GM23248 (cell line): ENCODE data around the gene DAND5. TPM values are rescaled to one million over a fixed set of nuclear protein-coding genes. Genes with fewer than 3 reads are reported as not detected.

ENCODE experiments used
- DNase-seq: peaks from one replicate; pipeline ENCODE4 v3.0.0-alpha.2; 2015
- H2AFZ ChIP-seq: fragments of 200-600 bp; sonication (generic); 2 replicates; pipeline ENCODE4 v1.6.1; 2016; ENCODE audit warnings: antibody characterized with exemption
- H3F3A ChIP-seq: fragments of 200-600 bp; sonication (generic); 2 replicates; pipeline ENCODE4 v1.6.1; 2016; ENCODE audit warnings: mild to moderate bottlenecking, antibody characterized with exemption, mixed run types; ENCODE audit not compliant: insufficient read depth
- H3K27ac ChIP-seq: fragments of 200-600 bp; sonication (generic); 2 replicates; pipeline ENCODE4 v1.5.1; 2016; ENCODE audit warnings: mild to moderate bottlenecking
- H3K27me3 ChIP-seq: fragments of 200-600 bp; sonication (generic); replicated peaks from 2 replicates; pipeline ENCODE4 v1.6.1; 2016; ENCODE audit warnings: mild to moderate bottlenecking; ENCODE audit not compliant: insufficient read depth
- H3K36me3 ChIP-seq: fragments of 200-600 bp; sonication (generic); 2 replicates; pipeline ENCODE4 v1.6.1; 2016; ENCODE audit warnings: low read depth, mild to moderate bottlenecking
- H3K4me1 ChIP-seq: fragments of 200-600 bp; sonication (generic); 2 replicates; pipeline ENCODE4 v1.6.1; 2016; ENCODE audit warnings: mild to moderate bottlenecking; ENCODE audit not compliant: insufficient read depth
- H3K4me2 ChIP-seq: fragments of 200-600 bp; sonication (generic); one replicate; pipeline ENCODE4 v1.6.1; 2016; ENCODE audit warnings: mild to moderate bottlenecking; ENCODE audit not compliant: unreplicated experiment
- H3K4me3 ChIP-seq: fragments of 200-600 bp; sonication (generic); 2 replicates; pipeline ENCODE4 v1.5.1; 2016; ENCODE audit warnings: mild to moderate bottlenecking
- H3K79me2 ChIP-seq: fragments of 200-600 bp; sonication (generic); 2 replicates; pipeline ENCODE4 v1.6.1; 2016; ENCODE audit warnings: mild to moderate bottlenecking; ENCODE audit not compliant: insufficient read depth
- H3K9ac ChIP-seq: fragments of 200-600 bp; sonication (generic); 2 replicates; pipeline ENCODE4 v1.6.1; 2016; ENCODE audit warnings: mild to moderate bottlenecking
- H3K9me2 ChIP-seq: fragments of 200-600 bp; sonication (generic); 2 replicates; pipeline ENCODE4 v1.6.1; 2016; ENCODE audit warnings: mixed run types, mild to moderate bottlenecking, moderate library complexity; ENCODE audit not compliant: insufficient read depth
- H3K9me3 ChIP-seq: fragments of 200-600 bp; sonication (generic); one replicate; pipeline ENCODE4 v1.6.1; 2017; ENCODE audit warnings: low read depth
- H4K20me1 ChIP-seq: fragments of 200-600 bp; sonication (generic); 2 replicates; pipeline ENCODE4 v1.6.0; 2016; ENCODE audit not compliant: insufficient read depth
- EZH2 ChIP-seq: fragments of 200-600 bp; sonication (generic); IDR thresholded peaks from 2 replicates; pipeline ENCODE4 v1.6.1; 2018; ENCODE audit warnings: antibody characterized with exemption, mild to moderate bottlenecking; ENCODE audit not compliant: insufficient read depth, poor library complexity, severe bottlenecking
- EZH2phosphoT487 ChIP-seq: fragments of 200-600 bp; sonication (generic); IDR thresholded peaks from 2 replicates; pipeline ENCODE4 v1.6.1; 2018; ENCODE audit warnings: antibody characterized with exemption, moderate library complexity, mild to moderate bottlenecking, low read depth; ENCODE audit not compliant: insufficient read depth
- WGBS, 2 experiments: methylation state at CpG; one replicate each; pipeline ENCODE4 v1.1.6; 2015 to 2017; ENCODE audit warnings: low lambda C conversion rate in 2 of 2, low coverage in 1 of 2; ENCODE audit errors: missing lambda C conversion rate in 2 of 2; 5-methylcytosine and 5-hydroxymethylcytosine counted together
- in situ Hi-C: fragments of 300-500 bp; cut with MboI; formaldehyde crosslinking; loops from 2 replicates; pipeline ENCODE4 v1.15.0; 2020
- polyA plus RNA-seq: library from polyadenylated mRNA; unstranded; fragments of >200 nt; fragmentation: Nextera tagmentation; extraction: Ambion mirVana; gene quantifications from 2 replicates; pipeline ENCODE4 v1.2.1, GENCODE V29; 2016
- total RNA-seq: library from RNA; depleted of rRNA; stranded (reverse); fragments of >200 nt; shearing (Covaris generic); gene quantifications from 2 replicates; pipeline ENCODE4 v1.2.3, GENCODE V29; 2014

Gene DAND5
- total and polyA plus RNA-seq, 2 experiments from 2014 or later = not detected

- peak; percentile 74 for DNase-seq
- in situ Hi-C loops = no loop called here
- Histone ChIP-seq H3K79me2 (peaks cover 57% of the 10 kb centered on the region), H3K4me1 (peaks cover 24% of the 10 kb centered on the region), H3K9me3 (no peaks in the 10 kb centered on the region), H4K20me1 (no peaks in the 10 kb centered on the region), H3K27ac (peak overlapping the region; percentile 84), H3K4me3 (peak overlapping the region; percentile 99), H3K4me2 (peak overlapping the region; percentile 87), H3K9ac (peak overlapping the region; percentile 100), H2AFZ (0 out of 2 replicates have a peak overlapping the region, but pooled peaks have one; percentile 24), H3K9me2 (no peaks in the 10 kb centered on the region), H3K36me3 (0 out of 2 replicates have a peak, but pooled peaks cover 4% of the 10 kb centered on the region), H3K27me3 (no peaks in the 10 kb centered on the region), H3F3A (peaks cover 3% of the 10 kb centered on the region; the same call in 1 of the 2 replicates)
- WGBS, 2 experiments = 1% methylated on average over 14 to 45 of the region's 52 CpGs
- TF ChIP-seq EZH2phosphoT487 = no peak
- no peak for TF ChIP-seq EZH2
These were observed 27.2 kb downstream of the DAND5 start for GRCh38 chr19:12996406-12997094.

GRCh38 chr19:12997179-12997966 is 28.0 kb downstream of the DAND5 start:
- 23 to 27% methylated on average over 22 to 25 of the region's 25 CpGs for WGBS, 2 experiments
- no peaks in the 10 kb centered on the region for H3K9me3 ChIP-seq
- peak overlapping the region; percentile 99 for H3K4me3 ChIP-seq
- no peaks in the 10 kb centered on the region for H3K27me3 ChIP-seq
- H2AFZ ChIP-seq = no peak overlapping the region
- no peaks in the 10 kb centered on the region for H4K20me1 ChIP-seq
- in situ Hi-C loops = no loop called here
- DNase-seq = peak; percentile 56
- peak overlapping the region; percentile 87 for H3K4me2 ChIP-seq
- no peaks in the 10 kb centered on the region for H3K9me2 ChIP-seq
- H3K4me1 ChIP-seq = peaks cover 31% of the 10 kb centered on the region
- H3K9ac ChIP-seq = peak overlapping the region; percentile 100
- H3K36me3 ChIP-seq = 0 out of 2 replicates have a peak, but pooled peaks cover 4% of the 10 kb centered on the region
- H3K79me2 ChIP-seq = peaks cover 65% of the 10 kb centered on the region
- peak overlapping the region; percentile 84 for H3K27ac ChIP-seq
- TF ChIP-seq EZH2 (no peak), EZH2phosphoT487 (no peak)
- H3F3A ChIP-seq = peaks cover 2% of the 10 kb centered on the region; the same call in 1 of the 2 replicates

GRCh38 chr19:12997967-12998940 is 28.9 kb downstream of the DAND5 start:
- Histone ChIP-seq H3K9ac (peak overlapping the region; percentile 100), H3K9me2 (no peaks in the 10 kb centered on the region), H3K4me2 (peak overlapping the region; percentile 87), H3K27me3 (no peaks in the 10 kb centered on the region), H3K4me3 (peak overlapping the region; percentile 99), H3K9me3 (no peaks in the 10 kb centered on the region), H3K27ac (peak overlapping the region; percentile 84), H3F3A (no peaks in the 10 kb centered on the region), H3K4me1 (peaks cover 39% of the 10 kb centered on the region), H3K36me3 (0 out of 2 replicates have a peak, but pooled peaks cover 4% of the 10 kb centered on the region), H4K20me1 (no peaks in the 10 kb centered on the region), H3K79me2 (peaks cover 74% of the 10 kb centered on the region), H2AFZ (no peak overlapping the region)
- TF ChIP-seq EZH2 = no peak
- no peak for TF ChIP-seq EZH2phosphoT487
- 44 to 50% methylated on average over 22 to 32 of the region's 32 CpGs for WGBS, 2 experiments
- in situ Hi-C loops = no loop called here
- DNase-seq = peak; percentile 45

- Histone ChIP-seq H3K9me2 (no peaks in the 10 kb centered on the region), H3K4me3 (peak overlapping the region; percentile 59), H3K79me2 (peaks cover 100% of the 10 kb centered on the region), H3K27ac (peak overlapping the region; percentile 84), H4K20me1 (no peaks in the 10 kb centered on the region), H3K4me1 (peaks cover 40% of the 10 kb centered on the region), H3K9ac (peak overlapping the region; percentile 80), H3F3A (no peaks in the 10 kb centered on the region; the same call in 1 of the 2 replicates), H3K9me3 (no peaks in the 10 kb centered on the region), H3K4me2 (peak overlapping the region; percentile 86), H3K36me3 (0 out of 2 replicates have a peak, but pooled peaks cover 4% of the 10 kb centered on the region), H2AFZ (no peak overlapping the region), H3K27me3 (no peaks in the 10 kb centered on the region)
- in situ Hi-C loops = no loop called here
- 35 to 38% methylated on average over 19 of the region's 19 CpGs for WGBS, 2 experiments
- DNase-seq = no peak
- TF ChIP-seq EZH2phosphoT487 (no peak), EZH2 (no peak)
These were observed 31.8 kb downstream of the DAND5 start for GRCh38 chr19:13001166-13001501.
